Neutrophil (primary cell): ENCODE data around the gene FTCD.
"Not testable (repeated sequence)": the region's sequence is repeated elsewhere in the genome, so short reads cannot be mapped to it uniquely, and the experiment has no call there.

Experiments
- H3K27ac ChIP-seq: fragments of 200-600 bp; sonication (generic); 2 replicates; pipeline ENCODE4 v1.5.1; 2016; ENCODE audit warnings: mild to moderate bottlenecking, moderate library complexity
- H3K27me3 ChIP-seq: fragments of 200-600 bp; sonication (generic); 2 replicates; pipeline ENCODE4 v1.6.0; 2016; ENCODE audit warnings: mild to moderate bottlenecking
- H3K36me3 ChIP-seq: fragments of 200-600 bp; sonication (generic); 2 replicates; pipeline ENCODE4 v1.5.1; 2017
- H3K4me1 ChIP-seq, 2 experiments: fragments of 200-600 bp in 1 of 2; sonication (generic) in 1 of 2; 1 replicate in 1 of 2; 2 replicates in 1 of 2; pipeline versions ENCODE4 v1.5.1 to v1.6.1; 2013 to 2016; ENCODE audit warnings: low read depth in 1 of 2, low read length in 1 of 2, mild to moderate bottlenecking in 1 of 2, moderate library complexity in 1 of 2; ENCODE audit not compliant: control insufficient read depth in 1 of 2, insufficient read depth in 1 of 2
- H3K4me3 ChIP-seq, 2 experiments: fragments of 200-600 bp in 1 of 2; sonication (generic) in 1 of 2; 1 replicate in 1 of 2; 2 replicates in 1 of 2; pipeline ENCODE4 v1.5.1; 2013 to 2016; ENCODE audit warnings: low read depth in 1 of 2, low read length in 1 of 2, mild to moderate bottlenecking in 1 of 2, moderate library complexity in 1 of 2
- H3K9me3 ChIP-seq: fragments of 200-600 bp; sonication (generic); 2 replicates; pipeline ENCODE4 v1.5.1; 2016
- TF ChIP-seq, protein P1 (sequence below): fragments of 200-600 bp; sonication (generic); IDR thresholded peaks from 2 replicates; pipeline ENCODE4 v1.5.1; 2016; ENCODE audit warnings: antibody characterized with exemption

The FTCD gene

DNA sequence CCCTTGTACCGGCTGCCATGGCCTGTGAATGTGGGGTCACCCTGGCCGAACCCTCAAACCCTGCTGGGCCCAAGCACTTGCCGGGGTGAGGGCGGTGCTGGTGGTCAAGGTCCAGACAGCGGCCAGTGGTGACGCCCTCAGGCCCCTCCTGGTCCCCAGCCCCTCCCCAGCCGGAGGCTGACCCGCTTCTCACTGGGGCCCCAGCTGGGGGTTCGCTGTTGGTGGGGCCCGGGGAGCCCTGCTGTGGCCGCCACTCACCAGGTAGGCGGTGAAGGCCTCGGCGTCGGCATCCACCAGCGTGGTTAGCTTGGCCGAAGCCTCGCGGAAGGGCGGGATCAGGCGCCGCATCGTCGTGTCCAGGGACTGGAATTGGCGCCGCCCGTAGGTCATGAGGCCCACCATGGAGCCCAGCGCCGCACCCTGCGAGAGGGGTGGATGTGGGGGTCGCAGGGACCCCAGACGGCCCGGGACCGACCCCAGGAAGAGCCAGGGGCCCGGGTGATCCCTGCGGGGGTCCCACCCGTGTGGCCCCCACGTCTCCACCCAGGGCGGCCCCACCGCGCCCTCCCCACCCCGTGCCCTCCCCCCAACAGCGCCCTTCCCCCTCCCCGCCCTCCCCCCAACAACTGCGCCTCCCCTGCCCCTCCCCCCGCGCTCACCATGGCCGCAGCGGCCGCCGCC lies 10.1 kb downstream of the FTCD start:
- Histone ChIP-seq H3K4me1 (peaks cover 0 to 5% of the 10 kb centered on the region in 2 experiments), H3K27ac (no peak overlapping the region), H3K27me3 (peaks cover 4% of the 10 kb centered on the region), H3K4me3 (no peak overlapping the region), H3K36me3 (no peaks in the 10 kb centered on the region), H3K9me3 (no peaks in the 10 kb centered on the region)
- TF ChIP-seq, protein P1, sequence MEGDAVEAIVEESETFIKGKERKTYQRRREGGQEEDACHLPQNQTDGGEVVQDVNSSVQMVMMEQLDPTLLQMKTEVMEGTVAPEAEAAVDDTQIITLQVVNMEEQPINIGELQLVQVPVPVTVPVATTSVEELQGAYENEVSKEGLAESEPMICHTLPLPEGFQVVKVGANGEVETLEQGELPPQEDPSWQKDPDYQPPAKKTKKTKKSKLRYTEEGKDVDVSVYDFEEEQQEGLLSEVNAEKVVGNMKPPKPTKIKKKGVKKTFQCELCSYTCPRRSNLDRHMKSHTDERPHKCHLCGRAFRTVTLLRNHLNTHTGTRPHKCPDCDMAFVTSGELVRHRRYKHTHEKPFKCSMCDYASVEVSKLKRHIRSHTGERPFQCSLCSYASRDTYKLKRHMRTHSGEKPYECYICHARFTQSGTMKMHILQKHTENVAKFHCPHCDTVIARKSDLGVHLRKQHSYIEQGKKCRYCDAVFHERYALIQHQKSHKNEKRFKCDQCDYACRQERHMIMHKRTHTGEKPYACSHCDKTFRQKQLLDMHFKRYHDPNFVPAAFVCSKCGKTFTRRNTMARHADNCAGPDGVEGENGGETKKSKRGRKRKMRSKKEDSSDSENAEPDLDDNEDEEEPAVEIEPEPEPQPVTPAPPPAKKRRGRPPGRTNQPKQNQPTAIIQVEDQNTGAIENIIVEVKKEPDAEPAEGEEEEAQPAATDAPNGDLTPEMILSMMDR = no peak

DNA sequence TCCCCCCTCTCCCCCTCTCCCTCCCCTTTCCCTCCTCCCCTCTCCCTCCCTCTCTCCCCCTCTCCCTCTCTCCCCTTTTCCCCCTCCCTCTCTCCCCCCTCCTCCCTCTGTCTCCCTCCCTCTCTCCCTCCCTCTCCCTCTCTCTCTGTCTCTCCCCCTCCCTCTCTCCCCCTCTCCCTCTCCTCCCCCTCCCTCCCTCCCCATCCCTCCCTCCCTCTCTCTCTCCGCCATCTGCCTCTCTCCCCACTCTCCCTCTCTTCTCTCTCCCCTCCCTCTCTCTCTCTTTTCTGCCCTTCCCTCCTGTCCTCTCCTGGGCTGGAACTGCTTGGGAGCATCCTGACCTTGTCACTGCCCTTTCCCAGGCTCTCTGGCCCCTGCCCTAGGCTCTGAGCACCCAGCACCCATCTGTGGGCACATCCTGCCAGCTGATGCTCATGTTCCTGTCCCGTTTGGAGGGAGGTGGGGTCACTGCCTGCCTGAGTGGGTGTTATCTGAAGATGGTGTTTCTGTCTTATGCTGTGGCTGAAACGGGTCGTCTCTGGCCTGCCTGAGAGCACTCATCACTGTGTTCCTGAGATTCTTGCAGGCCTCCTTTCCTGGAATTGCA lies 10.8 kb downstream of the FTCD start:
- Histone ChIP-seq H3K9me3 (no peaks in the 10 kb centered on the region), H3K27ac (no peak overlapping the region), H3K27me3 (peaks cover 4% of the 10 kb centered on the region), H3K36me3 (no peaks in the 10 kb centered on the region), H3K4me3 (no peak overlapping the region), H3K4me1 (peaks cover 0 to 5% of the 10 kb centered on the region in 2 experiments)
- TF ChIP-seq, protein P1 = no peak

GRCh38 chr21:46142582-46143473 lies 12.6 kb downstream of the FTCD start:
- H3K27me3 ChIP-seq = peaks cover 4% of the 10 kb centered on the region
- H3K9me3 ChIP-seq = no peaks in the 10 kb centered on the region
- H3K4me1 ChIP-seq = peaks cover 0 to 5% of the 10 kb centered on the region in 2 experiments
- TF ChIP-seq, protein P1 = no peak
- H3K27ac ChIP-seq = no peak overlapping the region
- no peaks in the 10 kb centered on the region for H3K36me3 ChIP-seq
- H3K4me3 ChIP-seq = no peak overlapping the region

DNA sequence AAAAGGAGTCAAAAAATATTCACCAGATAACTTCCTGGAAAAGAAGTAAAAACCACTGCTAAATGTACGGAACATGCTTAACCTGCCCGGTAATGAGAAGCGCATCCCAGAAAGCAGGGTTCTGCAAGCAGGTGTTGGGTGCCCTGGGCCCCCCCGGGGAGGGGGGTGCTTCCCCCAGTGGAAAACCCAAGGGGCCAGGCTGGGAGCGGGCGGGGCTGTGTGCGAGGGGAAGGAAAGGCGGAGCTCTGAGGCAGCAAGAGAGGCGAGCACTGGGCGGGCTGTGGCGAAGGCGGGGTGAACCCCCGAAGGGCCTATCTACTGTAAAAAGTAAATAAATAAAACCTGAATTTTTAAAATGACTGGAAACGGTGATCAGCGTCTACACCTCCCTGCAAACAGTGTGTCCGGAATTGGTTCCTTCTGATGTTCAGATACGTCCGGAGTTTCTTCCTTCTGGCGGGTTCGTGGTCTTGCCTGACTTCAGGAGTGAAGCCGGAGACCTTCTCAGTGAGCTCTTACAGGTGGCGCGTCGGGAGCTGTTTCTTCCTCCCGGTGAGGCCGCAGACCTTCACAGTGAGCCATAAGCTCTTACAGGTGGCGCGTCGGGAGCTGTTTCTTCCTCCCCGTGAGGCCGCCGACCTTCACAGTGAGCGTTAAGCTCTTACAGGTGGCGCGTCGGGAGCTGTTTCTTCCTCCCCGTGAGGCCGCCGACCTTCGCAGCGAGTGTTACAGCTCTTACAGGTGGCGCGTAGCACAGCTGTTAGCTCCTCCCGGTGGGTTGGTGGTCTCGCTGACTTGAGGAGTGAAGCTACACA lies 13.4 kb downstream of the FTCD start:
- Histone ChIP-seq H3K4me3 (no peak overlapping the region), H3K36me3 (no peaks in the 10 kb centered on the region), H3K27ac (no peak overlapping the region), H3K4me1 (peaks cover 0 to 5% of the 10 kb centered on the region in 2 experiments), H3K9me3 (no peaks in the 10 kb centered on the region), H3K27me3 (peaks cover 4% of the 10 kb centered on the region)
- TF ChIP-seq, protein P1 = no peak

- not testable (repeated sequence) for H3K4me3 ChIP-seq, H3K27ac ChIP-seq, H3K27me3 ChIP-seq, H3K9me3 ChIP-seq, H3K4me1 ChIP-seq, H3K36me3 ChIP-seq
Measured at GRCh38 chr21:46140352-46141003, 14.9 kb downstream of the FTCD start.
